ENCODE measurements around the gene GPR108. TPM values are rescaled to one million over a fixed set of nuclear protein-coding genes. Genes with fewer than 3 reads are reported as not detected.

Gene GPR108
- total and polyA plus RNA-seq, 2 of the 13 experiments (the other 11 are each of a cell fraction or from before 2014, with no cell fraction given) = 36.4 to 63.0 TPM

DNA sequence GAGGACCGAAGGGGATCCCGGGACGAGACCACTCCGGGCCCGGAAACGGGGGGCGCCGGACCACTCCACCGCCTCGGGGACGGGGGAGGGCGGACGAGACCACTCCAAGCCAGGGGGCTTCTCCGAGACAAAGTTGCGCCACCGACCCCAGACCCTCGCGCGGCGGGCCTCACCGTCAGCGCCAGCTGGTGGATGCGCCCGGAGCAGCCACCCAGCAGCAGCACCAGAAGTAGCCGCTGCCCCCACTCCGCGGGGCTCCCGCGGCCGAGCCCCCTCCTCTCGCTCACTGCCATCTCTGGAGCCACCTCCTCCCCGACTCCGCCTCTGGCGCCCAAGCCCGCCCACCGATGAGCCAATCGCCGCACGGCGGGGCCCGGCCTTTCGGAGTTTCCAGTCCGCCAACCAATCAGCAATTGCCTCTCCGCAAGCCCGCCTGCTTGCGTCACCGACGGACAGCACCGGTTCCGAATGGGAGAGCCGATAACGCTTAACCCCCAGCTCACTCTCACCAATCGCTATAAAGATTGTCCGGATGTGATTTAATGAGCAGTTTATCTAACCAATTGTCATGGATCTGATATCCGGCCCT, at the start of gene GPR108 (continued):
- TF ChIP-seq TRIM24 (CRISPR knock-in tag; IDR thresholded peaks at IDR 0.05) = no peak
- no peak; the same call in 1 of the 2 replicates for TF ChIP-seq ZSCAN21 (CRISPR knock-in tag; IDR thresholded peaks at IDR 0.05; ENCODE audit: borderline replicate concordance)
- no peak for TF ChIP-seq POGZ (CRISPR knock-in tag; IDR thresholded peaks at IDR 0.05)
- TF ChIP-seq, protein P1, sequence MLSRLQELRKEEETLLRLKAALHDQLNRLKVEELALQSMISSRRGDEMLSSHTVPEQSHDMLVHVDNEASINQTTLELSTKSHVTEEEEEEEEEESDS (CRISPR knock-in tag; IDR thresholded peaks at IDR 0.05; ENCODE audit: borderline replicate concordance) = no peak
- peak; percentile 56 for TF ChIP-seq SP1 (IDR thresholded peaks at IDR 0.05)
- peak; percentile 79 for TF ChIP-seq SP1 (CRISPR knock-in tag; IDR thresholded peaks at IDR 0.05)
- TF ChIP-seq PAF1 (CRISPR knock-in tag; IDR thresholded peaks at IDR 0.05) = no peak
- peak; percentile 10; the same call in 1 of the 2 replicates for TF ChIP-seq SAP130 (CRISPR knock-in tag; IDR thresholded peaks at IDR 0.05; ENCODE audit: low read depth)
- no peak for TF ChIP-seq FLYWCH1 (CRISPR knock-in tag; IDR thresholded peaks at IDR 0.05)
- TF ChIP-seq, protein P2, sequence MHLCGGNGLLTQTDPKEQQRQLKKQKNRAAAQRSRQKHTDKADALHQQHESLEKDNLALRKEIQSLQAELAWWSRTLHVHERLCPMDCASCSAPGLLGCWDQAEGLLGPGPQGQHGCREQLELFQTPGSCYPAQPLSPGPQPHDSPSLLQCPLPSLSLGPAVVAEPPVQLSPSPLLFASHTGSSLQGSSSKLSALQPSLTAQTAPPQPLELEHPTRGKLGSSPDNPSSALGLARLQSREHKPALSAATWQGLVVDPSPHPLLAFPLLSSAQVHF (CRISPR knock-in tag; IDR thresholded peaks at IDR 0.05) = no peak
- no peak for TF ChIP-seq ZNF703 (CRISPR knock-in tag; IDR thresholded peaks at IDR 0.05; ENCODE audit: borderline replicate concordance)
- no peak for TF ChIP-seq TCF12 (IDR thresholded peaks at IDR 0.05)
- 0 out of 2 replicates have a peak, but pooled peaks have one; percentile 67 for TF ChIP-seq TCF12 (CRISPR knock-in tag; IDR thresholded peaks at IDR 0.05)
- 0 out of 2 replicates have a peak, but pooled peaks have one; percentile 18 for TF ChIP-seq ESRRA (CRISPR knock-in tag; IDR thresholded peaks at IDR 0.05; ENCODE audit: low read depth)
- peak; percentile 72; the same call in 1 of the 2 replicates for TF ChIP-seq ZBTB7A (CRISPR knock-in tag; IDR thresholded peaks at IDR 0.05)
- no peak; the same call in 1 of the 2 replicates for TF ChIP-seq CREM (IDR thresholded peaks at IDR 0.05)
- peak; percentile 74; the same call in 1 of the 2 replicates for TF ChIP-seq CREM (CRISPR knock-in tag; IDR thresholded peaks at IDR 0.05)
- TF ChIP-seq ZFP62 (CRISPR knock-in tag; IDR thresholded peaks at IDR 0.05) = no peak
- TF ChIP-seq, protein P3, sequence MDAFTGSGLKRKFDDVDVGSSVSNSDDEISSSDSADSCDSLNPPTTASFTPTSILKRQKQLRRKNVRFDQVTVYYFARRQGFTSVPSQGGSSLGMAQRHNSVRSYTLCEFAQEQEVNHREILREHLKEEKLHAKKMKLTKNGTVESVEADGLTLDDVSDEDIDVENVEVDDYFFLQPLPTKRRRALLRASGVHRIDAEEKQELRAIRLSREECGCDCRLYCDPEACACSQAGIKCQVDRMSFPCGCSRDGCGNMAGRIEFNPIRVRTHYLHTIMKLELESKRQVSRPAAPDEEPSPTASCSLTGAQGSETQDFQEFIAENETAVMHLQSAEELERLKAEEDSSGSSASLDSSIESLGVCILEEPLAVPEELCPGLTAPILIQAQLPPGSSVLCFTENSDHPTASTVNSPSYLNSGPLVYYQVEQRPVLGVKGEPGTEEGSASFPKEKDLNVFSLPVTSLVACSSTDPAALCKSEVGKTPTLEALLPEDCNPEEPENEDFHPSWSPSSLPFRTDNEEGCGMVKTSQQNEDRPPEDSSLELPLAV (CRISPR knock-in tag; conservative IDR thresholded peaks at IDR 0.05; ENCODE audit: low read depth) = no peak
- TF ChIP-seq NFYB (CRISPR knock-in tag; IDR thresholded peaks at IDR 0.05) = peak; percentile 99
- no peak for TF ChIP-seq NCOA5 (CRISPR knock-in tag; IDR thresholded peaks at IDR 0.05)
- TF ChIP-seq, protein P4, sequence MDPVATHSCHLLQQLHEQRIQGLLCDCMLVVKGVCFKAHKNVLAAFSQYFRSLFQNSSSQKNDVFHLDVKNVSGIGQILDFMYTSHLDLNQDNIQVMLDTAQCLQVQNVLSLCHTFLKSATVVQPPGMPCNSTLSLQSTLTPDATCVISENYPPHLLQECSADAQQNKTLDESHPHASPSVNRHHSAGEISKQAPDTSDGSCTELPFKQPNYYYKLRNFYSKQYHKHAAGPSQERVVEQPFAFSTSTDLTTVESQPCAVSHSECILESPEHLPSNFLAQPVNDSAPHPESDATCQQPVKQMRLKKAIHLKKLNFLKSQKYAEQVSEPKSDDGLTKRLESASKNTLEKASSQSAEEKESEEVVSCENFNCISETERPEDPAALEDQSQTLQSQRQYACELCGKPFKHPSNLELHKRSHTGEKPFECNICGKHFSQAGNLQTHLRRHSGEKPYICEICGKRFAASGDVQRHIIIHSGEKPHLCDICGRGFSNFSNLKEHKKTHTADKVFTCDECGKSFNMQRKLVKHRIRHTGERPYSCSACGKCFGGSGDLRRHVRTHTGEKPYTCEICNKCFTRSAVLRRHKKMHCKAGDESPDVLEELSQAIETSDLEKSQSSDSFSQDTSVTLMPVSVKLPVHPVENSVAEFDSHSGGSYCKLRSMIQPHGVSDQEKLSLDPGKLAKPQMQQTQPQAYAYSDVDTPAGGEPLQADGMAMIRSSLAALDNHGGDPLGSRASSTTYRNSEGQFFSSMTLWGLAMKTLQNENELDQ (CRISPR knock-in tag; IDR thresholded peaks at IDR 0.05; ENCODE audit: borderline replicate concordance) = no peak
- TF ChIP-seq ZNF264 (CRISPR knock-in tag; IDR thresholded peaks at IDR 0.05) = no peak
- peak; percentile 64; the same call in 1 of the 2 replicates for TF ChIP-seq ZNF776 (CRISPR knock-in tag; IDR thresholded peaks at IDR 0.05)
- TF ChIP-seq KMT2B (CRISPR knock-in tag; IDR thresholded peaks at IDR 0.05) = no peak
- TF ChIP-seq ZFP90 (CRISPR knock-in tag; IDR thresholded peaks at IDR 0.05; ENCODE audit: borderline replicate concordance) = no peak
- TF ChIP-seq RFX5 (IDR thresholded peaks at IDR 0.05; ENCODE audit: low read depth, low read length) = peak; percentile 71
- TF ChIP-seq NFKB2 (CRISPR knock-in tag; IDR thresholded peaks at IDR 0.05; ENCODE audit: borderline replicate concordance) = no peak; the same call in 1 of the 2 replicates
- peak; percentile 99 for TF ChIP-seq SP2 (CRISPR knock-in tag; IDR thresholded peaks at IDR 0.05)
- TF ChIP-seq PAWR (CRISPR knock-in tag; IDR thresholded peaks at IDR 0.05; ENCODE audit: borderline replicate concordance) = no peak
